Chondrocyte (in vitro differentiated cells): ENCODE data around the gene NTF3. TPM values are rescaled to one million over a fixed set of nuclear protein-coding genes. Genes with fewer than 3 reads are reported as not detected.

Experiments
- DNase-seq: peaks from one replicate; pipeline ENCODE4 v3.0.0; 2021; ENCODE audit warnings: mixed read lengths, low spot score
- H3K27ac Mint-ChIP-seq: one replicate; pipeline ENCODE4 v1.8.0; 2021; ENCODE audit warnings: mild to moderate bottlenecking, moderate library complexity, mixed read lengths; ENCODE audit not compliant: unreplicated experiment
- H3K27me3 Mint-ChIP-seq: 2 replicates; pipeline ENCODE4 v1.8.0; 2021; ENCODE audit warnings: low read depth, mixed read lengths
- H3K36me3 Mint-ChIP-seq: 2 replicates; pipeline ENCODE4 v1.8.0; 2021; ENCODE audit warnings: low read depth, mixed read lengths
- H3K4me1 Mint-ChIP-seq: 2 replicates; pipeline ENCODE4 v1.8.0; 2021; ENCODE audit warnings: low read depth, mild to moderate bottlenecking, mixed read lengths
- H3K4me3 Mint-ChIP-seq: one replicate; pipeline ENCODE4 v1.8.0; 2021; ENCODE audit warnings: mild to moderate bottlenecking, moderate library complexity, mixed read lengths; ENCODE audit not compliant: unreplicated experiment
- H3K9me3 Mint-ChIP-seq: 2 replicates; pipeline ENCODE4 v1.8.0; 2021; ENCODE audit warnings: low read depth, mixed read lengths
- total RNA-seq: library from RNA; stranded (reverse); gene quantifications from 3 replicates; pipeline ENCODE4 v1.2.1, GENCODE V29; 2021
- TF ChIP-seq, protein P1 (sequence below): fragments of 200-600 bp; sonication (generic); IDR thresholded peaks from 2 replicates; pipeline ENCODE4 v1.5.0; 2021; ENCODE audit warnings: antibody characterized with exemption, mild to moderate bottlenecking, moderate library complexity

NTF3 gene
- total RNA-seq, 1 donor from 2014 or later = 2.5 TPM

DNA sequence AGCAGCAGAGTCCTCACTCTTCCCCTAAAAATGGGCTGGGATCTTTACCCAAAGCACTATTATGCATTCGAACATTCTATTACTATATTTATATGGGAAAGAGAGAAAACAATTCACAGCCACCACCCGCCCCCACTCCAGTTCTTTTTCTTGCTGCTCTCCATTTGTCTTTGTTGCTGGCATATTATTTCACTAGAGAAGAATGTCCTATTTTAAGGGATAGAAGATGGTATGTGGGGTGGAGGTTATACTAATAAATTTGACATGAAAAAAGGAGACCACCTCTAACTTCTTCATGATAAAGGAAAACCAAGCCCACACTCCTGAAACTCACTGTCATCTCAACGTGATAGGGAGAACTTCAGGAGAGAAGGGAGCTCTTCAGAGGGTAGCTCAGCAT, 28.5 kb upstream of the NTF3 start:
- no peak for DNase-seq
- TF ChIP-seq, protein P1, sequence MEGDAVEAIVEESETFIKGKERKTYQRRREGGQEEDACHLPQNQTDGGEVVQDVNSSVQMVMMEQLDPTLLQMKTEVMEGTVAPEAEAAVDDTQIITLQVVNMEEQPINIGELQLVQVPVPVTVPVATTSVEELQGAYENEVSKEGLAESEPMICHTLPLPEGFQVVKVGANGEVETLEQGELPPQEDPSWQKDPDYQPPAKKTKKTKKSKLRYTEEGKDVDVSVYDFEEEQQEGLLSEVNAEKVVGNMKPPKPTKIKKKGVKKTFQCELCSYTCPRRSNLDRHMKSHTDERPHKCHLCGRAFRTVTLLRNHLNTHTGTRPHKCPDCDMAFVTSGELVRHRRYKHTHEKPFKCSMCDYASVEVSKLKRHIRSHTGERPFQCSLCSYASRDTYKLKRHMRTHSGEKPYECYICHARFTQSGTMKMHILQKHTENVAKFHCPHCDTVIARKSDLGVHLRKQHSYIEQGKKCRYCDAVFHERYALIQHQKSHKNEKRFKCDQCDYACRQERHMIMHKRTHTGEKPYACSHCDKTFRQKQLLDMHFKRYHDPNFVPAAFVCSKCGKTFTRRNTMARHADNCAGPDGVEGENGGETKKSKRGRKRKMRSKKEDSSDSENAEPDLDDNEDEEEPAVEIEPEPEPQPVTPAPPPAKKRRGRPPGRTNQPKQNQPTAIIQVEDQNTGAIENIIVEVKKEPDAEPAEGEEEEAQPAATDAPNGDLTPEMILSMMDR = no peak
- peaks cover 25% of the 10 kb centered on the region for H3K4me1 Mint-ChIP-seq
- H3K27ac Mint-ChIP-seq = no peak overlapping the region
- H3K9me3 Mint-ChIP-seq = no peaks in the 10 kb centered on the region
- H3K27me3 Mint-ChIP-seq = peaks cover 17% of the 10 kb centered on the region
- H3K4me3 Mint-ChIP-seq = no peak overlapping the region
- H3K36me3 Mint-ChIP-seq = no peaks in the 10 kb centered on the region

DNA sequence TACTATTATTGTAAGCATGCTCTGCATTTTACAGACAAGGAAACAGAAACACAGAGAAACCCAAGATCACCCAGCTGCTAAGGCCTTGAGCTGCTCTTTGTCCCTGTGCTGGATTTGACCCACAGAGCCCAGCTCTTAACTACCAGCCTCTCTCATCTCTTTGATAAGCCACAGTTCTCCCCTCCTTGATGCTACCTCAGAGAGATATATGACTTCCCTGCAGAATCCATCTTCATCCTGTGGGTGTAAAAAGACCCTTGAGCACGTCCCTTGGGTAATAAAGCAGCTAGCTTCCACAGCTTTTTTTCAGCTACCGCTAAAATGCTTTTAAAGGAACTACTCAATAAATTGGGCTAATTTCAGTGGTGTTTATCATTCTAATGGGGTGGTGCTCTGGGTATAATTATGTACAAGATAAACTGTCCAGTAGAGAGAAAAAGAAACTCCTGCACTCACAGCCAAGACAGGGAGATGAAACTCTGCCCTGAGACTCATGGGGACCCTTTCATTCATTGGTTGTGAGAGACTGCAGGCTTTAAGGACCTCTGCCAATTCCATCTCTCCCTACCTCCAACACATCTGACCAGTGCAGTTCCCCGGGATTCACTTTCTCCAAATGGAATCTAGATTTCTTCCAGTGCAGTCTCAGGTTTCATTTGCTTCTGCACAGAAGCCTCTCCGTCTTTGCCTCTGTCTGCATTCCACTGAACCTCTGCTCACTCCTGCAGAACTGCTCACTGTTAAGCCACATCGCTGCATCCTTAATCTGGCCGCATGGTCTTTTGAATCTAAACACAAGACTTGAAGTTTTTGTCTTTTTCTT, 24.7 kb upstream of the NTF3 start:
- DNase-seq = no peak
- Mint-ChIP-seq H3K9me3 (peaks cover 9% of the 10 kb centered on the region), H3K36me3 (no peaks in the 10 kb centered on the region), H3K27ac (no peak overlapping the region), H3K4me3 (no peak overlapping the region), H3K4me1 (peaks cover 25% of the 10 kb centered on the region), H3K27me3 (peaks cover 13% of the 10 kb centered on the region)
- TF ChIP-seq, protein P1 = no peak

DNA sequence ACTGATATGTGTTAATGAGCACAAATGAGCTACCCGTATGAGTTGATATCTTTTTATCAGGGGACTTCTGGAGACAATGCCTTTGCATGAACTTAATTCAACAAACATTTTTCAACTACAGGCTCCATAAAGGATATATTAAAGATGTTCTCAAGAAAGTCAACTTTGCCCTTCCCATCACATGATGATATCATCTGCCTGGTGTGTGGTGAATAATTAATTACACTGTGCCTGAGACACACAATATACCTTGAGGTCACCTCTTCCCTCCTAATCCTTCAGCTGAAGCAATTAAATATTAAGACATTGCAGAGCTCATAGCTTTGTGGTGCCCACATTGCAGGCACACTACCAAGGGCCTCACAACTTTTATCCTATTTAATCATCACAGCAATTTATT, 22.3 kb upstream of the NTF3 start:
- TF ChIP-seq, protein P1 = no peak
- Mint-ChIP-seq H3K36me3 (no peaks in the 10 kb centered on the region), H3K9me3 (peaks cover 11% of the 10 kb centered on the region), H3K4me3 (no peak overlapping the region), H3K27ac (no peak overlapping the region), H3K27me3 (peaks cover 10% of the 10 kb centered on the region), H3K4me1 (peaks cover 12% of the 10 kb centered on the region)
- DNase-seq = no peak

DNA sequence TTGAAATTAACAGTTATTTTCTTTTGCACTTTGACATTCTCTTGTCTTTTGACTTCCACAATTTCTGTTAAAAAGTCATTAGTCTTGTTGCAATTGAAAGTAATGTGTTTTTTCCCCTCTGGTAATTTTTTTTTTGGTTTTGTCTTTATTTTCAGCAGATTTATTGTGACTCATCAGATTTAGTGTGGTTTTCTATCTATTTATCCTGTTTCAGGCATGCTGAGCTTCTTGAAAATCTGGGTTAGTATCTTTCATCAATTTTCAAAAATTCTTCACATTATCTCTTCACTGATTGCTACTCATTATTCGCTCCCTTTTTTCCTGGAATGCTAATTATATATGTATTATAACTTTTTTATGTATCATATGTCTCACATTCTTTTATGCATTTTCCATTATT, 15.3 kb upstream of the NTF3 start:
- Mint-ChIP-seq H3K4me1 (peaks cover 20% of the 10 kb centered on the region), H3K27me3 (peaks cover 3% of the 10 kb centered on the region), H3K9me3 (peaks cover 22% of the 10 kb centered on the region), H3K4me3 (no peak overlapping the region), H3K27ac (no peak overlapping the region), H3K36me3 (no peaks in the 10 kb centered on the region)
- TF ChIP-seq, protein P1 = no peak
- DNase-seq = no peak

DNA sequence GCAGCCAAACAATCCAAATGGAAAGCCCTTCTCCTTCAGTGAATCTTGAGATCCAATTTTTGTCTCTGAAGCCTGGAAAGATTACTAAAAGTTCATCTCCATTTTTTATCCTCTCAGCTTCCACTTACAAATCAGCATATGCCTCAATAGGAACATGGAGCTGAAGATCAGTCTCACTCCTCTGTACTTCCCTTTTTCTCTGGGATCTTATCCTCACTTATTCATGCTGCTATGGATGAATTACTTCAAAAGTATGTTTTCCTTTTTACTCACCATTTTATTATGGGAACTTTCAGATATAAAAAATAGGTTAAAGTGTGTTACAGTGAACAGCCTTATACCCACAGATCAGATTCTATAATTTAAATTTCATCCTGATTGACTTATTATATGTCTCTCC, 14.4 kb upstream of the NTF3 start:
- TF ChIP-seq, protein P1 = no peak
- Mint-ChIP-seq H3K27me3 (peaks cover 3% of the 10 kb centered on the region), H3K9me3 (peaks cover 15% of the 10 kb centered on the region), H3K4me3 (no peak overlapping the region), H3K27ac (peak overlapping the region; percentile 27), H3K4me1 (peaks cover 20% of the 10 kb centered on the region), H3K36me3 (no peaks in the 10 kb centered on the region)
- DNase-seq = no peak
